Fibroblast of lung (primary cell): ENCODE measurements around the gene ANKS3. TPM values are rescaled to one million over a fixed set of nuclear protein-coding genes. Genes with fewer than 3 reads are reported as not detected.

ENCODE experiments used
- DNase-seq, 2 donors: peaks; one replicate each; pipeline versions ENCODE4 v3.0.0 to v3.0.0-alpha.2; 2010; ENCODE audit warnings: low read depth in 2 of 2
- H2AFZ ChIP-seq: 2 replicates; pipeline ENCODE4 v1.5.1; 2012; ENCODE audit warnings: low read length, control low read depth, inconsistent platforms
- H3K27ac ChIP-seq: 2 replicates; pipeline ENCODE4 v1.5.1; 2011; ENCODE audit warnings: low read length, control low read depth; ENCODE audit not compliant: insufficient read depth
- H3K27me3 ChIP-seq: 2 replicates; pipeline ENCODE4 v1.5.1; 2011; ENCODE audit warnings: mild to moderate bottlenecking, low read length; ENCODE audit not compliant: control insufficient read depth, insufficient read depth
- H3K36me3 ChIP-seq: 2 replicates; pipeline ENCODE4 v1.5.1; 2011; ENCODE audit warnings: low read length; ENCODE audit not compliant: control insufficient read depth, insufficient read depth
- H3K4me1 ChIP-seq: 2 replicates; pipeline ENCODE4 v1.5.1; 2011; ENCODE audit warnings: low read length; ENCODE audit not compliant: control insufficient read depth, insufficient read depth; ENCODE audit errors: extremely low read depth
- H3K4me2 ChIP-seq: 2 replicates; pipeline ENCODE4 v1.5.1; 2011; ENCODE audit warnings: low read length, control low read depth; ENCODE audit not compliant: insufficient read depth; ENCODE audit errors: extremely low read depth
- H3K4me3 ChIP-seq, 4 experiments: fragments of 200-600 bp in 1 of 4; sonication (generic) in 1 of 4; replicated peaks in 1 of 4; 2 replicates each; pipeline ENCODE4 v1.5.1; 2011 to 2016; ENCODE audit warnings: low read length in 4 of 4, low read depth in 3 of 4, mild to moderate bottlenecking in 3 of 4, control low read depth in 2 of 4, inconsistent platforms in 1 of 4, mixed read lengths in 1 of 4; ENCODE audit not compliant: insufficient read depth in 1 of 4; ENCODE audit errors: control extremely low read depth in 1 of 4
- H3K79me2 ChIP-seq: 2 replicates; pipeline ENCODE4 v1.5.1; 2012; ENCODE audit warnings: mild to moderate bottlenecking, low read length, inconsistent platforms; ENCODE audit not compliant: control insufficient read depth, insufficient read depth
- H3K9ac ChIP-seq: 2 replicates; pipeline ENCODE4 v1.5.1; 2011; ENCODE audit warnings: mild to moderate bottlenecking, low read length, control low read depth; ENCODE audit not compliant: insufficient read depth
- H3K9me3 ChIP-seq: 2 replicates; pipeline ENCODE4 v1.5.1; 2012; ENCODE audit warnings: low read depth, low read length; ENCODE audit not compliant: control insufficient read depth, insufficient read depth
- H4K20me1 ChIP-seq: 2 replicates; pipeline ENCODE4 v1.5.1; 2011; ENCODE audit warnings: low read length; ENCODE audit not compliant: control insufficient read depth, insufficient read depth; ENCODE audit errors: extremely low read depth
- EZH2 ChIP-seq: IDR thresholded peaks from 2 replicates; pipeline ENCODE4 v1.5.1; 2012; ENCODE audit warnings: low read length, control low read depth, mild to moderate bottlenecking; ENCODE audit errors: missing control alignments
- polyA plus RNA-seq, 2 donors: library from polyadenylated mRNA; depleted of rRNA in 1 of 2; stranded (reverse) in 1 of 2; unstranded in 1 of 2; fragments of >200 nt; gene quantifications; 2 replicates each; pipeline ENCODE4 v1.2.1, GENCODE V29; 2011 to 2012; ENCODE audit warnings: missing spikeins in 1 of 2
- total RNA-seq: library from RNA; depleted of rRNA; stranded (reverse); fragments of >200 nt; gene quantifications from 2 replicates; pipeline ENCODE4 v1.2.1, GENCODE V29; 2014
- TF ChIP-seq, protein P1 (sequence below), 2 donors: IDR thresholded peaks in 1 of 2; conservative IDR thresholded peaks in 1 of 2; 1 replicate in 1 of 2; 2 replicates in 1 of 2; pipeline ENCODE4 v1.5.1; 2011 to 2012; ENCODE audit warnings: low read length in 2 of 2, control low read depth in 1 of 2, inconsistent platforms in 1 of 2, low read depth in 1 of 2, mild to moderate bottlenecking in 1 of 2

Gene ANKS3
- total and polyA plus RNA-seq, 2 donors (not counting 1 experiment from before 2014, with no cell fraction given): 11.9 to 26.3 TPM

DNA sequence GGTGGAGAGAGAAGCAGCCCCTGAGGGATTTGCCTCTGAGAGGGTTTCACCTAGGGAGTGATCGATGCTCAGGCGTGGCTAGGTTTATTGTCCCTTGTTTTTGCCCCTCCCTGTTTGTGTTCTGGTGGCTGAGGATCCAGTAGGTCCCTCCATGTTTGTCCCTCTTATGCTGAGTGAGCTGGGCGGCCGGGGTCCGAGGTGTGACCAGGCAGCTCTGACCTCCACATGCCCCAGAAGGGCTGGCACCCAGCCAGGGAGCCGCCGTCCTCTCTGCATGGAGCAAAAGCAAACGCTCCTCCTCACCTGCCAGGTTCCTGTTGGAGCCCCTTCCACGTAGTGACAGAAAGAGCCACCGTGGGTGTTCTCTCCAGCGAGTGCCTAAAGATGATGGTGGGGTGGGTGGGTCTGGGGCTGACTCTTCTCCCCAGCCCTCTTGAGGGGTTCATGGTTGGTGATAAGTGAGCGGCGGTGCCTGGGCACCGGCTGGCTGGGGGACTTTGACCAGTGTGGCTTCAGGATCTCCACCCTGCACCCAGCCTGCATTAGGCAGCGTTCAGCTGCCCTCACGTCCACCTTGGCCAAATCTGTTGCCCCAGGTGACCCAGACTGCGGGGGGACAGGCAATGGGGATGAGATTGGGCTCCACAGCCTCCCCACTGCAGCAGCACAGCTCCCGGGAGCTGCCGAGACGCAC is 54.8 kb downstream of the ANKS3 start:
- H3K36me3 ChIP-seq: peaks cover 20% of the 10 kb centered on the region
- no peak for TF ChIP-seq EZH2
- TF ChIP-seq, protein P1, sequence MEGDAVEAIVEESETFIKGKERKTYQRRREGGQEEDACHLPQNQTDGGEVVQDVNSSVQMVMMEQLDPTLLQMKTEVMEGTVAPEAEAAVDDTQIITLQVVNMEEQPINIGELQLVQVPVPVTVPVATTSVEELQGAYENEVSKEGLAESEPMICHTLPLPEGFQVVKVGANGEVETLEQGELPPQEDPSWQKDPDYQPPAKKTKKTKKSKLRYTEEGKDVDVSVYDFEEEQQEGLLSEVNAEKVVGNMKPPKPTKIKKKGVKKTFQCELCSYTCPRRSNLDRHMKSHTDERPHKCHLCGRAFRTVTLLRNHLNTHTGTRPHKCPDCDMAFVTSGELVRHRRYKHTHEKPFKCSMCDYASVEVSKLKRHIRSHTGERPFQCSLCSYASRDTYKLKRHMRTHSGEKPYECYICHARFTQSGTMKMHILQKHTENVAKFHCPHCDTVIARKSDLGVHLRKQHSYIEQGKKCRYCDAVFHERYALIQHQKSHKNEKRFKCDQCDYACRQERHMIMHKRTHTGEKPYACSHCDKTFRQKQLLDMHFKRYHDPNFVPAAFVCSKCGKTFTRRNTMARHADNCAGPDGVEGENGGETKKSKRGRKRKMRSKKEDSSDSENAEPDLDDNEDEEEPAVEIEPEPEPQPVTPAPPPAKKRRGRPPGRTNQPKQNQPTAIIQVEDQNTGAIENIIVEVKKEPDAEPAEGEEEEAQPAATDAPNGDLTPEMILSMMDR (conservative IDR thresholded peaks at IDR 0.05 in 1 of 2, IDR thresholded peaks at IDR 0.05 in 1 of 2; ENCODE audit: low read depth in 1 of 2, low read length in 2 of 2): no peak
- H3K4me1 ChIP-seq: no peaks in the 10 kb centered on the region
- peak overlapping the region; percentile 37 for H3K9ac ChIP-seq
- no peak for DNase-seq
- no peak overlapping the region for H3K4me2 ChIP-seq
- no peaks in the 10 kb centered on the region for H4K20me1 ChIP-seq
- H3K9me3 ChIP-seq: no peaks in the 10 kb centered on the region
- peak overlapping the region; percentile 71 for H3K27ac ChIP-seq
- H2AFZ ChIP-seq: no peak overlapping the region
- no peaks in the 10 kb centered on the region for H3K79me2 ChIP-seq
- H3K4me3 ChIP-seq: peak overlapping the region in 2 of 4 experiments; percentile 1 to 54
- H3K27me3 ChIP-seq: no peaks in the 10 kb centered on the region

DNA sequence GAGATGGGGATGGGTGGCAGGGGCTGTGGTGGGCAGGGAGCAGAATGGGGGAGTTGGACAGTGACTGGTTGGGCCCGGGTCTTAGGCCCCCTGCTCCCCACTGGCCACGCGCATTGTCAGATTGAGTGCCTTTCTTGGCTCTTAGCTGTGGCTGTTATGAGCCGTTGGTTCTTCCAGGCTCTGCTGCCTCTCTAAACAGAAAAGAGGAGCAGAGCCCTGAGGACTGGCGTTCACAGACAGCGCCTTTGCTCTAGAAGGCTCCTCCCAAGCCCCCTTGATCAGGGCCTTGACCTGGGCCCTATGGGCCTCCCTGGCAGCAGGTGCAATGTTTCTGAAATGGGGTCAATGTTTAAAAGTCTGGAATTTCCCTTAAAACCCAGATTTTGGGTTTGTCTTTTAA is 55.5 kb downstream of the ANKS3 start:
- no peaks in the 10 kb centered on the region for H4K20me1 ChIP-seq
- H3K36me3 ChIP-seq: peaks cover 18% of the 10 kb centered on the region
- H3K4me1 ChIP-seq: no peaks in the 10 kb centered on the region
- no peak overlapping the region for H3K27ac ChIP-seq
- no peaks in the 10 kb centered on the region for H3K79me2 ChIP-seq
- no peak for DNase-seq
- H3K9ac ChIP-seq: no peak overlapping the region
- H3K4me2 ChIP-seq: no peak overlapping the region
- H3K27me3 ChIP-seq: no peaks in the 10 kb centered on the region
- H3K9me3 ChIP-seq: no peaks in the 10 kb centered on the region
- TF ChIP-seq, protein P1 (conservative IDR thresholded peaks at IDR 0.05 in 1 of 2, IDR thresholded peaks at IDR 0.05 in 1 of 2; ENCODE audit: low read depth in 1 of 2, low read length in 2 of 2): no peak
- no peak for TF ChIP-seq EZH2
- no peak overlapping the region for H3K4me3 ChIP-seq
- no peak overlapping the region for H2AFZ ChIP-seq

DNA sequence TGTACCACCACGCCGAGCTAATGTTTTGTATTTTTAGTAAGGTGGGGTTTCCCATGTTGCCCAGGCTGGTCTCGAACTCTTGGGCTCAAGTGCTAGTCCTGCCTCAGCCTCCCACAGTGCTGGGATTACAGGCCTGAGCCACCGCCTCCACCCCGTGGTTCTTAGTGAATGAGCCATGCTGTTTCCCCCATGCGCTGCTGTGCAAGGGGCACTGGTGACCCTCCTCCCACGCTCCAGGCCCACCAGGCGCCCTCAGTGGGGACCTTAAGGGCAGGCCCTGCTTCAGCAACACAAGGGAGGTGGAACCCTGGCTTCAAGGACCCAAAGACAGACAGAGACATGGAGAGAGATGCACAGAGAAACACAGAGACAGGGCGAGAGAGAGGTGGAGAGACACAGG is 56.1 kb downstream of the ANKS3 start:
- Histone ChIP-seq H3K4me1 (no peaks in the 10 kb centered on the region), H4K20me1 (no peaks in the 10 kb centered on the region), H3K9ac (no peak overlapping the region), H3K9me3 (no peaks in the 10 kb centered on the region), H3K36me3 (peaks cover 18% of the 10 kb centered on the region), H3K4me2 (no peak overlapping the region), H2AFZ (no peak overlapping the region), H3K27me3 (no peaks in the 10 kb centered on the region), H3K27ac (no peak overlapping the region), H3K4me3 (no peak overlapping the region), H3K79me2 (no peaks in the 10 kb centered on the region)
- TF ChIP-seq, protein P1 (conservative IDR thresholded peaks at IDR 0.05 in 1 of 2, IDR thresholded peaks at IDR 0.05 in 1 of 2; ENCODE audit: low read depth in 1 of 2, low read length in 2 of 2): no peak
- no peak for TF ChIP-seq EZH2
- DNase-seq: no peak
